WTC11 (cell line): ENCODE results near the gene VNN1.

Experiments
- CREB1 ChIP-seq: sonication (generic); formaldehyde crosslinking; IDR thresholded peaks from 2 replicates; pipeline ENCODE4 v1.8.0; 2023; ENCODE audit warnings: mild to moderate bottlenecking, missing genetic modification reagents
- CTCF ChIP-seq: fragments of 200-600 bp; IDR thresholded peaks from 2 replicates; pipeline ENCODE4 v1.8.0; 2022; ENCODE audit warnings: antibody characterized with exemption
- FOXP4 ChIP-seq: sonication (generic); formaldehyde crosslinking; IDR thresholded peaks from 2 replicates; pipeline ENCODE4 v1.8.0; 2022; ENCODE audit warnings: mild to moderate bottlenecking, missing genetic modification reagents
- GABPB1 ChIP-seq: sonication (generic); formaldehyde crosslinking; IDR thresholded peaks from 2 replicates; pipeline ENCODE4 v1.8.1; 2023; ENCODE audit warnings: mild to moderate bottlenecking, missing genetic modification reagents
- TF ChIP-seq, protein P1 (sequence below): sonication (generic); formaldehyde crosslinking; IDR thresholded peaks from 2 replicates; pipeline ENCODE4 v1.8.1; 2022; ENCODE audit warnings: low read depth, missing genetic modification reagents, borderline replicate concordance

DNA sequence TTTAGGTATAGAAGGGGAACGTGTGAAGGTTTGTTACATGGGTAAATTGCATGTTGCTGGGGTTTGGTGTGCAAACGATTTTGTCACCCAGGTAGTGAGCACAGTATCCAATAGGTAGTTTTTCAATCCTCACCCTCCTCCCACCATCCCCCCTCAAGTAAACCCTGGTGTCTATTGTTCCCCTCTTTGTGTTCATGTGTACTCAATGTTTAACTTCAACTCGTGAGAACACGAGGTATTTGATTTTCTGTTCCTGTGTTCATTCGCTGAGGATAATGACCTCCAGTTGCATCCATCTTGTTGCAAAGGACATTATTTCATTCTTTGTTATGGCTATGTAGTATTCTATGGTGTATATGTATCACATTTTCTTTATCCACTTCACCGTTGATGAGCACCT is 11.6 kb upstream of the VNN1 start:
- TF ChIP-seq CTCF (no peak), CREB1 (CRISPR knock-in tag) (no peak), GABPB1 (CRISPR knock-in tag) (no peak), FOXP4 (CRISPR knock-in tag) (no peak)
- TF ChIP-seq, protein P1, sequence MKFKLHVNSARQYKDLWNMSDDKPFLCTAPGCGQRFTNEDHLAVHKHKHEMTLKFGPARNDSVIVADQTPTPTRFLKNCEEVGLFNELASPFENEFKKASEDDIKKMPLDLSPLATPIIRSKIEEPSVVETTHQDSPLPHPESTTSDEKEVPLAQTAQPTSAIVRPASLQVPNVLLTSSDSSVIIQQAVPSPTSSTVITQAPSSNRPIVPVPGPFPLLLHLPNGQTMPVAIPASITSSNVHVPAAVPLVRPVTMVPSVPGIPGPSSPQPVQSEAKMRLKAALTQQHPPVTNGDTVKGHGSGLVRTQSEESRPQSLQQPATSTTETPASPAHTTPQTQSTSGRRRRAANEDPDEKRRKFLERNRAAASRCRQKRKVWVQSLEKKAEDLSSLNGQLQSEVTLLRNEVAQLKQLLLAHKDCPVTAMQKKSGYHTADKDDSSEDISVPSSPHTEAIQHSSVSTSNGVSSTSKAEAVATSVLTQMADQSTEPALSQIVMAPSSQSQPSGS (CRISPR knock-in tag) = no peak
